ENCODE data around the gene ARFGEF3. TPM values are rescaled to one million over a fixed set of nuclear protein-coding genes. Genes with fewer than 3 reads are reported as not detected.

ARFGEF3 gene
- total RNA-seq, 3 donors from 2014 or later (not counting 1 experiment from before 2014, with no cell fraction given), result 0.05 to 0.09 TPM; not detected in 1

GRCh38 chr6:138142806-138143205 is 18.9 kb upstream of the ARFGEF3 start:
- peaks cover 9% of the 10 kb centered on the region for H3K27me3 ChIP-seq (ENCODE audit: control insufficient read depth, insufficient read depth, low read length)
- DNase-seq, result no peak
- no peaks in the 10 kb centered on the region for H3K4me1 Mint-ChIP-seq
- H3K27ac ChIP-seq (ENCODE audit: low read length), result no peak overlapping the region
- H3K9me3 ChIP-seq (ENCODE audit: control insufficient read depth, insufficient read depth, low read length), result no peaks in the 10 kb centered on the region
- H3K36me3 Mint-ChIP-seq, result no peaks in the 10 kb centered on the region
- no peak for TF ChIP-seq CTCF (IDR thresholded peaks at IDR 0.05)
- no peak for ATAC-seq
- no peaks in the 10 kb centered on the region for H3K9me3 Mint-ChIP-seq
- H3K27me3 Mint-ChIP-seq (ENCODE audit: low read depth in 2 of 2), result peaks cover 29 to 48% of the 10 kb centered on the region in 2 donors
- no peaks in the 10 kb centered on the region for H3K4me1 ChIP-seq (ENCODE audit: control insufficient read depth, insufficient read depth, low read length)
- H3K4me3 ChIP-seq (ENCODE audit: low read length), result no peak overlapping the region
- no peaks in the 10 kb centered on the region for H3K36me3 ChIP-seq (ENCODE audit: control insufficient read depth, insufficient read depth, low read length)
- intact Hi-C loops (cut with micrococcal nuclease), result no loop called here
- 72% methylated on average over 3 of the region's 4 CpGs for WGBS (ENCODE audit: insufficient coverage)
- H3K4me3 Mint-ChIP-seq, result no peak overlapping the region
- H3K27ac Mint-ChIP-seq, result no peak overlapping the region

- H3K4me3 ChIP-seq (ENCODE audit: low read length), result no peak overlapping the region
- Mint-ChIP-seq H3K4me1 (no peaks in the 10 kb centered on the region), H3K27ac (no peak overlapping the region), H3K36me3 (no peaks in the 10 kb centered on the region), H3K9me3 (no peaks in the 10 kb centered on the region), H3K27me3 (ENCODE audit: low read depth in 2 of 2) (peaks cover 26 to 48% of the 10 kb centered on the region in 2 donors), H3K4me3 (no peak overlapping the region)
- WGBS (ENCODE audit: insufficient coverage), result no CpG with 5 or more reads among the region's 3 CpGs
- intact Hi-C loops (cut with micrococcal nuclease), result no loop called here
- H3K27me3 ChIP-seq (ENCODE audit: control insufficient read depth, insufficient read depth, low read length), result peaks cover 7% of the 10 kb centered on the region
- no peaks in the 10 kb centered on the region for H3K36me3 ChIP-seq (ENCODE audit: control insufficient read depth, insufficient read depth, low read length)
- no peaks in the 10 kb centered on the region for H3K4me1 ChIP-seq (ENCODE audit: control insufficient read depth, insufficient read depth, low read length)
- H3K27ac ChIP-seq (ENCODE audit: low read length), result no peak overlapping the region
- ATAC-seq (no peak), DNase-seq (no peak)
- no peaks in the 10 kb centered on the region for H3K9me3 ChIP-seq (ENCODE audit: control insufficient read depth, insufficient read depth, low read length)
- TF ChIP-seq CTCF (IDR thresholded peaks at IDR 0.05), result no peak
Observed at GRCh38 chr6:138145402-138145801, 16.3 kb upstream of the ARFGEF3 start.

- Mint-ChIP-seq H3K27ac (no peak overlapping the region), H3K4me3 (no peak overlapping the region), H3K4me1 (no peaks in the 10 kb centered on the region), H3K36me3 (no peaks in the 10 kb centered on the region), H3K9me3 (no peaks in the 10 kb centered on the region), H3K27me3 (ENCODE audit: low read depth in 2 of 2) (peaks cover 28 to 49% of the 10 kb centered on the region in 2 donors)
- Histone ChIP-seq H3K36me3 (ENCODE audit: control insufficient read depth, insufficient read depth, low read length) (no peaks in the 10 kb centered on the region), H3K27me3 (ENCODE audit: control insufficient read depth, insufficient read depth, low read length) (peaks cover 7% of the 10 kb centered on the region), H3K9me3 (ENCODE audit: control insufficient read depth, insufficient read depth, low read length) (no peaks in the 10 kb centered on the region), H3K4me3 (ENCODE audit: low read length) (no peak overlapping the region), H3K4me1 (ENCODE audit: control insufficient read depth, insufficient read depth, low read length) (no peaks in the 10 kb centered on the region), H3K27ac (ENCODE audit: low read length) (no peak overlapping the region)
- no peak for TF ChIP-seq CTCF (IDR thresholded peaks at IDR 0.05)
- intact Hi-C loops (cut with micrococcal nuclease), result no loop called here
- 86% methylated on average over 5 of the region's 5 CpGs for WGBS (ENCODE audit: insufficient coverage)
- ATAC-seq (no peak), DNase-seq (no peak)
Observed at GRCh38 chr6:138146544-138146943, 15.2 kb upstream of the ARFGEF3 start.

- Mint-ChIP-seq H3K27ac (no peak overlapping the region), H3K36me3 (peaks cover 8% of the 10 kb centered on the region), H3K4me1 (no peaks in the 10 kb centered on the region), H3K27me3 (ENCODE audit: low read depth in 2 of 2) (peaks cover 30 to 48% of the 10 kb centered on the region in 2 donors), H3K4me3 (no peak overlapping the region), H3K9me3 (peaks cover 0 to 4% of the 10 kb centered on the region in 2 donors)
- intact Hi-C loops (cut with micrococcal nuclease), result no loop called here
- Histone ChIP-seq H3K9me3 (ENCODE audit: control insufficient read depth, insufficient read depth, low read length) (no peaks in the 10 kb centered on the region), H3K4me1 (ENCODE audit: control insufficient read depth, insufficient read depth, low read length) (no peaks in the 10 kb centered on the region), H3K4me3 (ENCODE audit: low read length) (no peak overlapping the region), H3K27ac (ENCODE audit: low read length) (no peak overlapping the region), H3K27me3 (ENCODE audit: control insufficient read depth, insufficient read depth, low read length) (peaks cover 6% of the 10 kb centered on the region), H3K36me3 (ENCODE audit: control insufficient read depth, insufficient read depth, low read length) (no peaks in the 10 kb centered on the region)
- ATAC-seq, result no peak
- DNase-seq, result no peak
- no peak for TF ChIP-seq CTCF (IDR thresholded peaks at IDR 0.05)
- 100% methylated on average over 1 of the region's 1 CpG for WGBS (ENCODE audit: insufficient coverage)
Observed at GRCh38 chr6:138155443-138155842, 6.3 kb upstream of the ARFGEF3 start.

All from natural killer cell (primary cell).